Endothelial cell of umbilical vein (primary cell): ENCODE measurements around the gene SLCO2A1. TPM values are rescaled to one million over a fixed set of nuclear protein-coding genes. Genes with fewer than 3 reads are reported as not detected.

Source experiments
- BruUV-seq: library from RNA; stranded (reverse); fragments of 400-500 nt; replicated peaks from 2 replicates; lab custom pipeline; 2021; lab: Mats Ljungman, UMichigan
- CTCF ChIA-PET: fragments of 300-600, 350-600 bp; sonication (Branson Sonifier 250); formaldehyde crosslinking; loops from one replicate; lab custom pipeline; 2021; ENCODE audit warnings: antibody characterized with exemption, inconsistent platforms; lab: Charles Lee
- POLR2A ChIA-PET: fragments of 300-600, 350-600 bp; sonication (Branson Sonifier 250); formaldehyde crosslinking; loops from one replicate; lab custom pipeline; 2021; ENCODE audit warnings: antibody characterized with exemption, inconsistent platforms; lab: Charles Lee
- DNase-seq: peaks from one replicate; pipeline ENCODE4 v3.0.0-alpha.2; 2011; ENCODE audit warnings: low read depth, low spot score
- FAIRE-seq: peaks from 2 replicates; lab custom pipeline; 2011; peaks lifted over from hg19 to GRCh38; lab: Jason Lieb, UNC
- H2AFZ ChIP-seq: 2 replicates; pipeline ENCODE4 v1.6.0; 2012; ENCODE audit warnings: low read depth, low read length, control low read depth, inconsistent platforms
- H3K27ac ChIP-seq: 2 replicates; pipeline ENCODE4 v1.5.1; 2011; ENCODE audit warnings: low read depth, mild to moderate bottlenecking, control low read depth, low read length, moderate library complexity; ENCODE audit not compliant: insufficient read depth
- H3K27me3 ChIP-seq, 2 experiments: 2 replicates each; pipeline versions ENCODE4 v1.6.0 to v1.6.1; 2011; ENCODE audit warnings: low read length in 2 of 2, mixed read lengths in 1 of 2; ENCODE audit not compliant: control insufficient read depth in 2 of 2, insufficient read depth in 2 of 2
- H3K36me3 ChIP-seq, 2 experiments: 2 replicates in 1 of 2; 3 replicates in 1 of 2; pipeline ENCODE4 v1.5.1; 2011; ENCODE audit warnings: low read length in 2 of 2, mild to moderate bottlenecking in 1 of 2, moderate library complexity in 1 of 2; ENCODE audit not compliant: control insufficient read depth in 2 of 2, insufficient read depth in 2 of 2; ENCODE audit errors: extremely low read depth in 1 of 2
- H3K4me1 ChIP-seq: 3 replicates; pipeline ENCODE4 v1.5.1; 2011; ENCODE audit warnings: mild to moderate bottlenecking, low read length; ENCODE audit not compliant: control insufficient read depth, insufficient read depth; ENCODE audit errors: extremely low read depth
- H3K4me2 ChIP-seq: 2 replicates; pipeline ENCODE4 v1.6.1; 2011; ENCODE audit warnings: low read length, control low read depth, mixed read lengths; ENCODE audit not compliant: insufficient read depth
- H3K4me3 ChIP-seq, 3 experiments: fragments of 200-600 bp in 1 of 3; sonication (generic), shearing (Covaris generic) in 1 of 3; replicated peaks in 1 of 3; 2 replicates each; pipeline ENCODE4 v1.5.1; 2011 to 2016; ENCODE audit warnings: control low read depth in 3 of 3, low read length in 3 of 3, mild to moderate bottlenecking in 2 of 3, inconsistent platforms in 1 of 3, low read depth in 1 of 3, moderate library complexity in 1 of 3; ENCODE audit not compliant: insufficient read depth in 1 of 3
- H3K79me2 ChIP-seq: 2 replicates; pipeline ENCODE4 v1.6.0; 2012; ENCODE audit warnings: low read length, inconsistent platforms; ENCODE audit not compliant: control insufficient read depth, insufficient read depth
- H3K9ac ChIP-seq: replicated peaks from 2 replicates; pipeline ENCODE3; 2011; ENCODE audit warnings: low read length, control low read depth; ENCODE audit not compliant: insufficient read depth; ENCODE audit errors: extremely low read depth
- H3K9me1 ChIP-seq: replicated peaks from 3 replicates; pipeline ENCODE4 v1.6.0; 2011; ENCODE audit warnings: mild to moderate bottlenecking, low read length; ENCODE audit not compliant: control insufficient read depth, insufficient read depth; ENCODE audit errors: extremely low read depth
- H3K9me3 ChIP-seq: replicated peaks from 2 replicates; pipeline ENCODE4 v1.5.1; 2012; ENCODE audit warnings: low read length, inconsistent platforms; ENCODE audit not compliant: control insufficient read depth, insufficient read depth
- H4K20me1 ChIP-seq: replicated peaks from 2 replicates; pipeline ENCODE3; 2011; ENCODE audit warnings: mild to moderate bottlenecking, low read length; ENCODE audit not compliant: control insufficient read depth, insufficient read depth; ENCODE audit errors: extremely low read depth
- EZH2 ChIP-seq: IDR thresholded peaks from 2 replicates; pipeline ENCODE4 v1.6.1; 2012; ENCODE audit warnings: borderline replicate concordance, low read depth, mild to moderate bottlenecking, moderate library complexity, low read length, inconsistent platforms; ENCODE audit not compliant: severe bottlenecking
- FOS ChIP-seq: IDR thresholded peaks from 2 replicates; pipeline ENCODE4 v1.6.1; 2011; ENCODE audit warnings: mild to moderate bottlenecking, low read length, moderate library complexity, borderline replicate concordance; ENCODE audit not compliant: insufficient read depth
- GATA2 ChIP-seq: IDR thresholded peaks from 2 replicates; pipeline ENCODE4 v1.7.0; 2011; ENCODE audit warnings: low read depth, mild to moderate bottlenecking, moderate library complexity, mixed read lengths, low read length; ENCODE audit not compliant: insufficient read length, insufficient read depth
- JUN ChIP-seq: IDR thresholded peaks from 2 replicates; pipeline ENCODE4 v1.6.1; 2011; ENCODE audit warnings: borderline replicate concordance, low read depth; ENCODE audit not compliant: insufficient read length, insufficient read depth
- MYC ChIP-seq: IDR thresholded peaks from one replicate; pipeline ENCODE4 v1.6.1; 2011; ENCODE audit warnings: mild to moderate bottlenecking, low read depth, low read length
- POLR2A ChIP-seq: IDR thresholded peaks from 2 replicates; pipeline ENCODE4 v1.6.1; 2012; ENCODE audit warnings: low read depth, mild to moderate bottlenecking, control low read depth, low read length
- POLR2AphosphoS5 ChIP-seq: IDR thresholded peaks from 2 replicates; pipeline ENCODE4 v1.6.1; 2012; ENCODE audit warnings: low read depth, mild to moderate bottlenecking, control low read depth, low read length, moderate library complexity; ENCODE audit not compliant: insufficient read depth
- dilution Hi-C: fragments of 300-500 bp; cut with MboI; formaldehyde crosslinking; loops from one replicate; pipeline ENCODE4 v1.15.0; 2019; ENCODE audit warnings: low sequenced_read_pairs; ENCODE audit not compliant: extremely low pct_ligation_motif_present
- intact Hi-C: fragments of 100-400 bp; cut with micrococcal nuclease; formaldehyde crosslinking; loops from one replicate; pipeline ENCODE4 v1.10.0; 2022
- polyA plus RNA-seq, 4 experiments: library from polyadenylated mRNA; depleted of rRNA in 3 of 4; stranded (reverse) in 3 of 4; unstranded in 1 of 4; fragments of >200 nt; gene quantifications; 2 replicates each; pipeline versions ENCODE4 v1.2.1 to v1.2.3, GENCODE V29; 2011 to 2012; ENCODE audit warnings: missing spikeins in 1 of 4
- total RNA-seq: library from RNA; stranded (reverse); gene quantifications from 2 replicates; pipeline ENCODE4 v1.2.3, GENCODE V29; 2021
- TF ChIP-seq, protein P1 (sequence below), 2 donors: IDR thresholded peaks; 1 replicate in 1 of 2; 2 replicates in 1 of 2; pipeline ENCODE4 v1.5.1; 2011; ENCODE audit warnings: low read length in 2 of 2, mild to moderate bottlenecking in 2 of 2, moderate library complexity in 2 of 2, control low read depth in 1 of 2, inconsistent platforms in 1 of 2, low read depth in 1 of 2; ENCODE audit not compliant: insufficient read depth in 1 of 2; ENCODE audit errors: extremely low read depth in 1 of 2
- TF ChIP-seq, protein P2 (sequence below): IDR thresholded peaks from 2 replicates; pipeline ENCODE4 v1.6.1; 2011; ENCODE audit not compliant: insufficient read depth, insufficient read length

The SLCO2A1 gene
- total and polyA plus RNA-seq, 2 donors (not counting 3 experiments of a cell fraction or from before 2014, with no cell fraction given): 1.4 to 11.9 TPM

DNA sequence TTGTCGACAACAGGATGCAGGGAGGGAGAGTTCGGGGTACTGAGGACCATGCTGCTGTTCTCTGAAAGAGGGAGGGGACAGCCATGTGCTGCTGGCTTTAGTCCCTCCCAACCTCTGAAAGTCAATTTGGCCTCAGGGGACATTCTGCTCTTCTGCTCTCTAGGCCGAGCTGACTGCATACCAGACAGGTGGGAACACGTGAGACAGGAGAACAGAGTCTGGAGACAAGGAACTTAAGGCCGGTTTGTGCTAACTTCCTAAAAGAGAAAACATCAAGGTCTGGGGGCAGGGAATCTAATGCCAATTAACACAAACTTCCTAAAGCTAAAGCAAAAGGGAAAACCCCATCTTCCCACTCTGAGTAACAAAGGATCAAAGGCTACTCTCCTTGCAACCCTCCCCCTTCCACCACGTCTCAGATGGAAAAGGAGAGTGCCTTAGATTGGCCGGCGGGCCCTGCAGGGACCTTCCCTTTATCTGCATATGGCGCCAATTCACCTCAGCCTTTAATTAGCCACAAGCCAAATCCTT is 41.0 kb downstream of the SLCO2A1 start:
- ChIA-PET POLR2A (no interaction called here), CTCF (no interaction called here)
- Histone ChIP-seq H3K4me2 (no peak overlapping the region), H3K36me3 (no peaks in the 10 kb centered on the region), H3K4me1 (peaks cover 29% of the 10 kb centered on the region), H3K27ac (no peak overlapping the region), H3K9me3 (no peaks in the 10 kb centered on the region), H3K9ac (no peak overlapping the region), H4K20me1 (no peaks in the 10 kb centered on the region), H3K4me3 (no peak overlapping the region), H2AFZ (no peak overlapping the region), H3K27me3 (no peaks in the 10 kb centered on the region), H3K79me2 (no peaks in the 10 kb centered on the region), H3K9me1 (no peaks in the 10 kb centered on the region)
- no TSS peak for BruUV-seq
- DNase-seq: no peak
- TF ChIP-seq, protein P1, sequence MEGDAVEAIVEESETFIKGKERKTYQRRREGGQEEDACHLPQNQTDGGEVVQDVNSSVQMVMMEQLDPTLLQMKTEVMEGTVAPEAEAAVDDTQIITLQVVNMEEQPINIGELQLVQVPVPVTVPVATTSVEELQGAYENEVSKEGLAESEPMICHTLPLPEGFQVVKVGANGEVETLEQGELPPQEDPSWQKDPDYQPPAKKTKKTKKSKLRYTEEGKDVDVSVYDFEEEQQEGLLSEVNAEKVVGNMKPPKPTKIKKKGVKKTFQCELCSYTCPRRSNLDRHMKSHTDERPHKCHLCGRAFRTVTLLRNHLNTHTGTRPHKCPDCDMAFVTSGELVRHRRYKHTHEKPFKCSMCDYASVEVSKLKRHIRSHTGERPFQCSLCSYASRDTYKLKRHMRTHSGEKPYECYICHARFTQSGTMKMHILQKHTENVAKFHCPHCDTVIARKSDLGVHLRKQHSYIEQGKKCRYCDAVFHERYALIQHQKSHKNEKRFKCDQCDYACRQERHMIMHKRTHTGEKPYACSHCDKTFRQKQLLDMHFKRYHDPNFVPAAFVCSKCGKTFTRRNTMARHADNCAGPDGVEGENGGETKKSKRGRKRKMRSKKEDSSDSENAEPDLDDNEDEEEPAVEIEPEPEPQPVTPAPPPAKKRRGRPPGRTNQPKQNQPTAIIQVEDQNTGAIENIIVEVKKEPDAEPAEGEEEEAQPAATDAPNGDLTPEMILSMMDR (IDR thresholded peaks at IDR 0.05; ENCODE audit: extremely low read depth in 1 of 2, insufficient read depth in 1 of 2, low read depth in 1 of 2, low read length in 2 of 2): no peak
- TF ChIP-seq EZH2 (no peak), GATA2 (no peak), FOS (no peak), JUN (no peak), POLR2AphosphoS5 (no peak), POLR2A (no peak), MYC (no peak)
- TF ChIP-seq, protein P2, sequence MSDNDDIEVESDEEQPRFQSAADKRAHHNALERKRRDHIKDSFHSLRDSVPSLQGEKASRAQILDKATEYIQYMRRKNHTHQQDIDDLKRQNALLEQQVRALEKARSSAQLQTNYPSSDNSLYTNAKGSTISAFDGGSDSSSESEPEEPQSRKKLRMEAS: no peak
- dilution Hi-C loops: no loop called here
- intact Hi-C loops: no loop called here
- no peak for FAIRE-seq
